BLaER1 treated with 17β-estradiol and CSF1 and Interleukin-3, amounts not matched to agents 10 nM and 100 nM (cell line): ENCODE measurements around the gene CD33.

Experiments
- H3K27ac ChIP-seq, 11 experiments: shearing (Covaris generic); formaldehyde crosslinking; 2 replicates each; pipeline ENCODE4 v1.8.1; 2022
- H3K27me3 ChIP-seq, 11 experiments: shearing (Covaris generic); formaldehyde crosslinking; 2 replicates each; pipeline ENCODE4 v1.8.1; 2022
- H3K36me3 ChIP-seq, 11 experiments: shearing (Covaris generic); formaldehyde crosslinking; 2 replicates each; pipeline ENCODE4 v1.8.1; 2022
- H3K4me1 ChIP-seq, 10 experiments: shearing (Covaris generic); formaldehyde crosslinking; 2 replicates each; pipeline ENCODE4 v1.8.1; 2022
- H3K4me2 ChIP-seq, 11 experiments: shearing (Covaris generic); formaldehyde crosslinking; 2 replicates each; pipeline ENCODE4 v1.8.1; 2022
- H3K4me3 ChIP-seq, 10 experiments: shearing (Covaris generic); formaldehyde crosslinking; 2 replicates each; pipeline ENCODE4 v1.8.1; 2022
- H3K9ac ChIP-seq, 11 experiments: shearing (Covaris generic); formaldehyde crosslinking; 2 replicates each; pipeline ENCODE4 v1.8.1; 2022
- H3K9me3 ChIP-seq, 11 experiments: shearing (Covaris generic); formaldehyde crosslinking; replicated peaks in 1 of 11; 2 replicates each; pipeline ENCODE4 v1.8.1; 2022
- H4K20me1 ChIP-seq, 11 experiments: shearing (Covaris generic); formaldehyde crosslinking; 2 replicates each; pipeline ENCODE4 v1.8.1; 2022
- Cebpa-rat ChIP-seq, 11 experiments: shearing (Covaris generic); IDR thresholded peaks; 2 replicates each; pipeline ENCODE4 v1.8.1; 2022

The CD33 gene

DNA sequence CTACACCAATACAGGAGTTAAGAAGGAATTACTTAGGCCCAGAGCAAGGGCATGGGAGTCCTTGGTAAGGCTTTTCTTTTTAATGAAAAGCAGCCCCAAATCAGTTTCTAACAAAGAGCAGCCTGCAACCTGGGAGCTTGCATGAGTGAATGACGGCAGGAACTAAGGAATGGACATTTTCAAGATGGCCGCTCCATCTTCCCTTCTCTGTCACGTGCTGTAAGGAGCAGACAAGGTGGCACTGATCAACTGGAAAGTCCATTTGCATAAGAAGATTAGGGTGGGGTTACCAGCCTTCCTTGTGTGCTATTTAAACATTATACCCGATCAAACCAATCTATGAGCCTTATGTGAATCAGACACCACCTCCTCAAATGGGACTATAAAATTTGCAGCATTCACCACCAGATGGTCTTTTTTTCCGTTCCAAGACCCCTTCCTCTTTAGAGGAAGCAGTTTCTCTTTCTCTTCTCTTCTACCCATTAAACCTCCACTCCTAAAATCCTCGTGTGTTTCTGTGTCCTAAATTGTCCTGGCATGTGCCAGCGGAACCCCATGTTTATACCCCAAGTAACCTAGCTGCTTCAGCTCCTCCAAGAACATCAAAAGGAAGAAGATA, 23.2 kb downstream of the CD33 start:
- no peaks in the 10 kb centered on the region for H4K20me1 ChIP-seq
- H3K27me3 ChIP-seq = no peaks in the 10 kb centered on the region
- H3K36me3 ChIP-seq = peaks cover 0 to 7% (median 0%) of the 10 kb centered on the region in 11 experiments; a peak in 1 of 22 replicates
- no peak overlapping the region for H3K9ac ChIP-seq
- peak overlapping the region in 6 of 11 experiments; percentile 10 to 85 (median 61); a peak in 7 of 22 replicates for H3K4me2 ChIP-seq
- H3K27ac ChIP-seq = peak overlapping the region in 6 of 11 experiments; percentile 1 to 91 (median 54); a peak in 7 of 22 replicates
- peaks cover under 1 to 86% (median 60%) of the 10 kb centered on the region in 10 experiments; a peak in 18 of 20 replicates for H3K4me1 ChIP-seq
- TF ChIP-seq Cebpa-rat (IDR thresholded peaks at IDR 0.05) = no peak
- peaks cover 11 to 42% (median 15%) of the 10 kb centered on the region in 11 experiments for H3K9me3 ChIP-seq
- H3K4me3 ChIP-seq = no peak overlapping the region

DNA sequence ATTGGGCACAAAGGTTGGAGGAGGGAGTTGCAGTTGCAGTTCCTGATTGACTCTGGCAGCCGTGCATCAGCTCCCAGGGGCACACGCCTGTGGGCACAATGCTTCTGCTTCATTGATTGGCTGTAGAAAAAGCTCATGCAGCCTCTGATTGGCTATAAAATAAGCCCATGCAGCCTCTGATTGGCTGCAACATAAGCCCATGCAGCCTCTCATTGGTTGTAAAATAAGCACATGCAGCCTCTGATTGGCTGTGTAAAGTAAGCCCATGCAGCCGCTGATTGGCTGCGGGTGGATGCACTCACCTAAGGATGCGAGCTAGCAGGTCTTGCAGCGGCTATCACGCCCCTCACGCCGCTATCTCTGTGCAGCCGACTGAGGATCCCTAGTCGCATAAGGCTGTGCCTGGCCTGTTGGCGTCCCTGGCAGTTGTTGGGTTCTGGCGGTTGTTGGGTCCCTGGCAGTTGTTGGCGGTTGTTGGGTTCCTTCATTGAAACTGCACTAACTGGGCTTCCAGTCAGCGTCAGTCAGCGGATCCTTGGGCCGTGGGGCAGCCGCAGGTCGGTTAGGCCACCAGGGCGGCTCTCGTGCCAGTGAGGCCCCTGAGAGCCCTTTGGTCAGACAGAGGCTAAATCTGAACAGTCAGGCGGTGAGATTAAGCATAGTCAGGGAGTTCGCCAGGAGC, 26.0 kb downstream of the CD33 start, which contains the start of gene SIGLECL1:
SIGLECL1 (plus strand) TSS at position 295 of the 682 bp plus-strand sequence. CDS start 12,993 bp downstream, outside the sequence.
- peak within 1 kb of the TSS in 3 of 11 experiments; percentile 14 to 85 (median 35); a peak in 2 of 22 replicates for H3K4me2 ChIP-seq
- peaks cover 0 to 72% (median 34%) of the 10 kb centered on the region in 10 experiments; a peak in 16 of 20 replicates for H3K4me1 ChIP-seq
- no peak for TF ChIP-seq Cebpa-rat (IDR thresholded peaks at IDR 0.05)
- H3K4me3 ChIP-seq = no peak within 1 kb of the TSS
- H3K9me3 ChIP-seq = peaks cover 11 to 35% (median 15%) of the 10 kb centered on the region in 11 experiments
- H4K20me1 ChIP-seq = no peaks in the 10 kb centered on the region
- H3K36me3 ChIP-seq = 0 out of 22 replicates have a peak, but pooled peaks cover 0 to 7% (median 0%) of the 10 kb centered on the region in 11 experiments
- H3K9ac ChIP-seq = no peak within 1 kb of the TSS
- no peak within 1 kb of the TSS; a peak in 1 of 22 replicates for H3K27ac ChIP-seq
- no peaks in the 10 kb centered on the region for H3K27me3 ChIP-seq

DNA sequence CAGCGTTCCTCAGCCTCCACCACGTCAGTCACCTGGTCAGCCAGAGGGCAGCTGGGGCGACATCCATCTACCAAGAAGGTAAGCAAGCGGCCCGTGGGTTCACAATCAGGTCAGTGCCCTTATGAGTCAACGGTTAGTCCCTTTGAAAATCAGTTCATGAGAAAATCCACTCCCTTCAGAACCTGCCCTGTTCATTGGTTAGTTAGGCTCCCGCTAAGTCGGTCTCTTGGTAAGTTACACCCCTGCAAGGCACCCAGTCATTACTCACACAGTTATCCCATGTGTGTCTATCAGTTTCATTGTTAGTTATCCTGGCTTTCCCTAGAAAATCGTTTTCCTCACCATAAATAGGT, 26.6 kb downstream of the CD33 start:
- H3K27me3 ChIP-seq = no peaks in the 10 kb centered on the region
- H3K27ac ChIP-seq = no peak overlapping the region; a peak in 1 of 22 replicates
- H3K4me3 ChIP-seq = no peak overlapping the region
- 0 out of 22 replicates have a peak, but pooled peaks cover 0 to 7% (median 0%) of the 10 kb centered on the region in 11 experiments for H3K36me3 ChIP-seq
- no peak overlapping the region for H3K9ac ChIP-seq
- no peaks in the 10 kb centered on the region for H4K20me1 ChIP-seq
- no peak for TF ChIP-seq Cebpa-rat (IDR thresholded peaks at IDR 0.05)
- H3K4me2 ChIP-seq = no peak overlapping the region
- H3K4me1 ChIP-seq = peaks cover 0 to 67% (median 30%) of the 10 kb centered on the region in 10 experiments; a peak in 14 of 20 replicates
- peaks cover 11 to 33% (median 15%) of the 10 kb centered on the region in 11 experiments for H3K9me3 ChIP-seq

DNA sequence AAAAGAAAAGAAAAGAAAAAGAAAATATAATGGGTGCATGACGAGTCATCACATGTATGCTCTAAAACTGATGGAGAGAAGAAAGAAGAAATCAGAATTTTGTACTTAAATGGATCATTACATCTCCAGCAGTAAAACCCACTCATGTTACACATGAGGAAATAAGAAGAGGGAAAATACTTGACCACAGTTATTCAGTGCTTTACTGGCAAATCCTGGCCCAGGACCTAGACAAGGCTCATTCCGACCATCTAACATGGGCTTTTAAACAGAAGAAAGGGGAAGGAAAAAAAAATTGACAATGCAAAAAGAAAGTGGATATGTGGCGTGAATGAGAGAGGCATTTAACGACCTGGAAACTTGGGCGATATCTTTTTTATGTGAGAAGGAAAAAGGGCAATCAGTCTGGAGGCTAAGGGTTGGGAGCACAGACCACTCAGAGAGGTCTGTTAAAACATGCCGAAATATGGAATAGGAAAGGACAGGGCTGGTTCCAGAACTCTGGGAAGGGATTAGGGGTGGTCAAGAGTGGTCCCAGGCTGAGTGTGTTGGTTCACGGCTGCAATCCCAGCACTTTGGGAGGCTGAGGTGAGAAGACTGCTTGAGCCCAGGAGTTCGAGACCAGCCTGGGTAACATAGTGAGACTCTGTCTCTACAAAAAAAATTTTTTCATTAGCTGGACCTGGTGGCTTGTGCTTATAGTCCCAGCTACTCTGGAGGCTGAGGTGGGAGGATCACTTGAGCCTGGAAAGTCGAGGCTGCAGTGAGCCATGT, 27.6 kb downstream of the CD33 start:
- H3K27ac ChIP-seq = peak overlapping the region in 4 of 11 experiments; percentile 27 to 63 (median 47); a peak in 5 of 22 replicates
- H3K9me3 ChIP-seq = peaks cover 11 to 24% (median 15%) of the 10 kb centered on the region in 11 experiments
- H3K27me3 ChIP-seq = no peaks in the 10 kb centered on the region
- H3K36me3 ChIP-seq = 0 out of 22 replicates have a peak, but pooled peaks cover 0 to 7% (median 0%) of the 10 kb centered on the region in 11 experiments
- H3K4me3 ChIP-seq = no peak overlapping the region
- no peak for TF ChIP-seq Cebpa-rat (IDR thresholded peaks at IDR 0.05)
- H3K4me1 ChIP-seq = peaks cover 6 to 61% (median 26%) of the 10 kb centered on the region in 10 experiments
- no peaks in the 10 kb centered on the region for H4K20me1 ChIP-seq
- H3K9ac ChIP-seq = peak overlapping the region in 2 of 11 experiments; percentile 40 to 41; a peak in 3 of 22 replicates
- peak overlapping the region in 3 of 11 experiments; percentile 53 to 79 (median 71); a peak in 6 of 22 replicates for H3K4me2 ChIP-seq

DNA sequence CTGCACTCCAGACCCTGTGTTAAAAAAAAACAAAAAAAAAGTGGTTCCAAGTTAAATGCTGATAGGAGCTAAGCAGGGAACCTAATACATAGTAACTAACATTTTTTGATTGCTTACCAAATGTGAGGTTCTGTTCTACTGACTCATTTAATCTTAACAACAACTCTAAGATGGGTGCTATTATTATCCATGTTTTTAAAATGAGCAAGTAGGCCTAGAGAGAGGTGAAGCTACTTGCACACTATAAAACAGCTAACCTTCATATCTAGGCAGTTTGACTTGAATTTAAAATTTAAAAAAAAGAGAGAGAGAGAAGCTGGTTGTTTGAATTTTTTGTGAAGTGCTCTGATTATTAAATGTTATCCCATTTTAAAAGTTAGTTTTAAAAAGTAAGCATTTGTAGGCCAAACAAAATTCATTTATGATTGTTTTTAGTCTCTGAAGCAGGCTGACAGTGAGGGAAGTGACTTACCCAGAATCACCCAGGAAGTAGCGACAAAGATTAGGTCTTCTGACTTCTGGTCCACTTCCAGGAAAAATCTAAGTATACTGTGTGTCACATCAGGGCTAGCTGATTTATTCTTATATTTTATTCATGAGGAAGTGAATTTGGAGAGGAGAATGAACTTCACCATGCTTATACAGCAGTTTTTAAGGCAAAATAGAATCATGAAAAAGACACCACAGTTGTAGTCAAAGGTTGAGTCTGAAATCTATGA, 28.4 kb downstream of the CD33 start:
- H3K27ac ChIP-seq = peak overlapping the region in 5 of 11 experiments; percentile 15 to 63 (median 42); a peak in 7 of 22 replicates
- 0 out of 22 replicates have a peak, but pooled peaks cover 0 to 7% (median 0%) of the 10 kb centered on the region in 11 experiments for H3K36me3 ChIP-seq
- peaks cover 11 to 19% (median 15%) of the 10 kb centered on the region in 11 experiments for H3K9me3 ChIP-seq
- H3K4me1 ChIP-seq = peaks cover 14 to 61% (median 26%) of the 10 kb centered on the region in 10 experiments
- H3K9ac ChIP-seq = peak overlapping the region in 2 of 11 experiments; percentile 40 to 41; a peak in 2 of 22 replicates
- no peaks in the 10 kb centered on the region for H3K27me3 ChIP-seq
- peak overlapping the region in 4 of 11 experiments; percentile 10 to 79 (median 62); a peak in 6 of 22 replicates for H3K4me2 ChIP-seq
- no peaks in the 10 kb centered on the region for H4K20me1 ChIP-seq
- TF ChIP-seq Cebpa-rat (IDR thresholded peaks at IDR 0.05) = no peak
- no peak overlapping the region for H3K4me3 ChIP-seq

DNA sequence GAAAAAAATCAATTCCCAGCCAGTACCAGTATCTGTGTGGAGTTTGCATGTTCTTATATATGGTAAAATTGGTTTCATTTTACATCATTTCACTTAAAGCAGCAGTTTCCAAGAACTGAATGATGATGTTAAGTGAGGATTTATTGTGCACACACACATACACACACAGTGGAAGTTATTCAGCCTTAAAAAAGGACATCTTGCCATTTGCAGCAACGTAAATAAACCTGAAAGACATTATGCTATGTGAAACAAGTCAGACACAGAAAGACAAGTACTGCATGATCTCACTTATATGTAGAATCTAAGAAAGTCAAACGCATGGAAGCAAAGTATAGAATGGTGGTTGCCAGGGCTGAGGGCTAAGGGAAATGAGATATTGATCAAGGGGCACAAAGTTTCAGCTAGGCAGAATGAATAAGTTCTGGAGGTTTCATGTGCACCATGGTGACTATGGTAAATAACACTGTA, 31.3 kb downstream of the CD33 start:
- Histone ChIP-seq H4K20me1 (no peaks in the 10 kb centered on the region), H3K27me3 (no peaks in the 10 kb centered on the region)
- TF ChIP-seq Cebpa-rat (IDR thresholded peaks at IDR 0.05) = no peak

DNA sequence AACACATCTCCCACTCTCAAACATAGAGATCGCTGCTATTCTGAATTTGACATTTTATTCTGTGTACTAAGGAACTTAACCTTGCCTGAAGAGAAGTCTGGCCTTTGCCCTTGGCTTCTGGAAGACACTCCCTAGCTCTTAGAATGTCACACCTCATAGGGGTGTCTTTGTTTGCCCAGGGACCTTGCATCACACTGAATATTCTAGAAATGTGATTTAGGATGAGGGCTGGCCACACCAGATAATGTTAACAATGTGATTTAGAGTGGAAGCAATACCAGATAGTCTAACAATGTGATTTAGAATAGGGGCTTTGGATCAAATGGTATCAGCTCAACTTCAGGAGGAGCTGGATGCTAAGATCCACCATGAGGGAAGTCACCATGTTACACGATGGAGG, 32.6 kb downstream of the CD33 start:
- peaks cover 0 to 8% (median 7%) of the 10 kb centered on the region in 11 experiments; a peak in 8 of 22 replicates for H3K9me3 ChIP-seq

More for the DNA sequence above, 31.3 kb downstream of the CD33 start:
- Histone ChIP-seq H3K4me3 (no peak overlapping the region), H3K27ac (no peak overlapping the region), H3K36me3 (0 out of 22 replicates have a peak, but pooled peaks cover 0 to under 1% (median 0%) of the 10 kb centered on the region in 11 experiments), H3K4me2 (no peak overlapping the region), H3K9ac (no peak overlapping the region), H3K9me3 (peaks cover 2 to 5% (median 4%) of the 10 kb centered on the region in 11 experiments; a peak in 20 of 22 replicates), H3K4me1 (peaks cover 31 to 53% (median 35%) of the 10 kb centered on the region in 10 experiments)

More for the DNA sequence above, 32.6 kb downstream of the CD33 start:
- Histone ChIP-seq H3K27me3 (no peaks in the 10 kb centered on the region), H3K4me2 (peak overlapping the region; percentile 72 to 91 (median 80)), H3K9ac (peak overlapping the region in 3 of 11 experiments; percentile 29 to 62 (median 43); a peak in 4 of 22 replicates), H3K36me3 (no peaks in the 10 kb centered on the region), H3K4me3 (no peak overlapping the region), H3K27ac (peak overlapping the region in 10 of 11 experiments; percentile 30 to 83 (median 68); a peak in 19 of 22 replicates), H3K4me1 (peaks cover 31 to 44% (median 35%) of the 10 kb centered on the region in 10 experiments), H4K20me1 (no peaks in the 10 kb centered on the region)
- no peak for TF ChIP-seq Cebpa-rat (IDR thresholded peaks at IDR 0.05)
